Activated CD8-positive, alpha-beta memory T cell treated with anti-CD3 and anti-CD28 coated beads, Interleukin-2, amount 50 U/mL, for 24 hours (primary cell): ENCODE data around the gene DDAH1.
"Not testable (repeated sequence)": the region's sequence is repeated elsewhere in the genome, so short reads cannot be mapped to it uniquely, and the experiment has no call there.

ENCODE experiments used
- DNase-seq: peaks from one replicate; pipeline ENCODE4 v3.0.0-alpha.2; 2020; ENCODE audit errors: extremely low read depth

DDAH1 gene

DNA sequence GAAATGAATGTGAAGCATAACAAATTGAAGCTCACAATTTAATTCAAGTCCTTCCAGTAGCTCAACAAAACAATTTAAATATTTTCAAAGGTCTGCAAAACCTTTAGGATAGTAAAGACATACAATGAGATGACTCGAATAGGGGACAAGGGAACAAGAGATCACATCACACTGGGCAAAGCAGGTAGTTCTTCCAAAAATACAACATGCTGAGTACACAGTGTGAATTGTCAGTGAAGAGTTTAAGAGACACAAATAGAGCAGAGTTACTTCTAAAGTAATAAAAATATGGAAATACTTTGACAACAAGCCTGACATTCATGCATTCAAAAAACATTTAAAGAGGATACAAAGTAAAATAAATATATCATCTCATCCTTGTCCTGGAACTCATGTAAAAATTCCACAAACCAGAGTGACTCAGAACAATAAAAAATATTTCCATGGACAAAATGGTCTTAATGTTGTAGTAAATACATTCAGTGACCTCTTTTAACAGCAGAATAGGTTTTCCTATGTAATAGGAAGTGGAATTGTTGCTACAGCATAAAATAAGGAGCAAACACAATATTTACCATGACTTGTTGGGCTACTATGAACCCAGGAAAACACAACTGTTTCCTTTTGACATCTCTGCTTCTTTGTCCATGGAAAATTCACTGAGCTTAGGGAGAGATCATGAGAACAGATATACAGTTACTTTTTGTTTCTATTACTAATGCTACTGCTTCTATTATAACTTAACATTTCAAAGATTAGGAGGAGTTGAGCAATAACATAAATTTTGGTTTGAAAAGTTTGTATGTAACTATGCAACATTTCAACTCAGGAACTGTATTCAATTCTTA is 104.9 kb downstream of the DDAH1 start:
- DNase-seq = no peak

DNA sequence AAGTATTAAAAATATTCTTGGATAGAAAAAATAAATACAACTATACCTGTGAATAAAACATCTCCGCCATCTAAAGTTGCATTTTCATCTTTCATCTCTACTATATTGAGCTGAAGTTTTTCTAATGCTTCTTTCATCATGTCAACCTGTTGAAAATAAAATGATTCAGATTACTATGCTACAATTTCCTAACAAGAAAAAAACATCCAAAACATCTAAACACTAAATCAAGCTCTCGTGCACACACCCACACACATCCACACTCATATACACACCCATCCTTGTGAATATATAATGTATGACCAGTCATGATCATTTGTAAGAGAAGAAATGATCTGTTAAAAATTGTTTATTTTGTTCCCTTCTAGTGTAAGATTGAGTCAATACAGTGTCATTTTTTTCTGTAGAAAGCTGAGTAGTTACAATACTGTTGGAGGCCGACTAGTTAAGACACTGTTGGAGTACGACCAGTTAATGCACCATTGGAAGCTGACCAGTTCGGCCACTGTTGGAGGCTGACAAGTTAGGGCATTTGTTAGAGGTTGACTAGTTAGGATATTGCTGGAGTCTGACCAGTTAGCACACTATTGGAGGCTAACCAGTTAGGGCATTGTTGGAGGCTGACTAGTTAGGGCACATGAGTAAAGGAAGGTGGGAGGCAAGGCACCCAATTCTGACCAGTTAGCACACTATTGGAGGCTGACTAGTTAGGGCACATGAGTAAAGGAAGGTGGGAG is 106.1 kb downstream of the DDAH1 start:
- DNase-seq = no peak

DNA sequence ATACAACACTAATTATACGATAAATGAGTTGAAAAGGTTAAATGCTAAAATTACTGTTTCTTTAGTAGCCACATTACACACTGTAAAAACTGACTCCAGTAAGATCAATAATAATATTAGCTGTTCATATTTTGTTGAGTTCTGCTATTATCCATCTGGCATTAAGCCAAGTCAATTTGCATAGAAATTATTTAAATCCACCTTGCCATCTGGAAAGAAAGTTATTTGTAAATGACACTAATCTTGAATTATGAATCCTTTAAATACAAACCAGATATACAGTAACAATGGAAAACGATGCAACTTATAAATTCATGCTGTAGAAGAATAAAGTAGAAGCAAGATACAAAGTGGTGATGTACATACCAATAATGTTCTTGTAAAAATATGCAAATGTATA is 107.1 kb downstream of the DDAH1 start:
- DNase-seq = no peak

DNA sequence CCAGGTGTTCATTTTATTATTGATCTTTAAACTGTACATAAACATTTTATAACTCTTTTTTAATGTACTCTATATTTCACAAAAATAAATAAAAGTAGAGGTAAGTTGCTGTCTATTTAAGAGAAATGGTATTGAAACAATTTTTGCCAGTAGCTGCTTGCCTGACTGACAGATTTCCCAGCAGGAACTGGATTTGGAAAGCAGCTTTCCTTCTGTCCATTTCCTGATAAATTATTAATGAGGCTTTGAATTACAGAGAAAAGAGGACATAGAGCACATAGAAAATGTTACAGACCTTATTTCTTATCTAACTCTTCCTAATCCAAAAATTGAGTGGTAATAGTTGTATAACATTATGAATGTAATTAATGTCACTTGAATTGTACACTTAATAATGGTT is 108.8 kb downstream of the DDAH1 start:
- DNase-seq = no peak

DNA sequence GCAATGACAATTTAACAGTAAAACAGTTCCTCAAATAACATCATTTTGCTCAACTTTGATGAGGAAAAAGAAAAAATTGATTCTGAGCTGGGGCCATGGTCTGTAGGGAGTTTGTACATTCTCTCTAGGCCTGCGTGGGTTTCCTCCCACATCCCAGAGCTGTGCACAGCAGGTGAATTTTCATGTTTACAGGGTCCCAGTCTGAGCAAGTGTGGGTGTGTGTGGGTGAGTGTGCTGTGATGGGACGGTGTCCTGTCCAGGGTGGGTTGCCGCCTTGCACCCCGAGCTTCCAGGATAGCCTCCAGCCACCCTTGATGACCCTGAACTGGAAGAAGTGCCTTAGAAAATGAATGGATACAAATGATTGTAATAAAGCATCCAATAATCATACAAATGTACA is 112.9 kb downstream of the DDAH1 start:
- no peak for DNase-seq

DNA sequence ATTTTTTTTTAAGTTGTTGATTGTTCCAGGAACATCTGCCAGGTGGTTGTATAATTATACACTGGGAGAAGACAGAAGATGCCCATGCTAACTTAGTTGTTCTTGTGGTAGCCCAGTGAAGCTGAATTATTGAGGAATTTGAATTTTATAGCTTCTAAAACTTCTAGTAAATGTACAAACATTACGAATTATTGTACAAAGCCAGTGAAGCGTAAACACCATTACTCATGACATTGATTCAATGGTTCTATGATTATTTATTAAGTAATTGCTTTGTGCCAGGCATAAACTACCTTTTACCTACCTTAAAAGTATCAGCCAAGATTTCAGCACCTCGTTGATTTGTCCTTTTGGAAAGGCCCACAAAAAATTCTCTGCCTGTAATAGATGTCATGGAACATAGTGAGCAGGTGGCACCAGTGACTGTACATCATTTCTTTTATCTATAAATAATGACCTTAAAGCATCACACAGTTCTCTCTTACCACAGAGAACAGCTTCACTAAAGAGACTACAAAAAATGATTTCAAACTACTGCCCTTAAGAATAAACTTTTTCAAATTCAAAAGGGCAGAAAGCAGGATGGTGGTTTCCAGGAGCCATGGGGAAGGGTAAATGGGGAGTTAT is 113.6 kb downstream of the DDAH1 start:
- no peak for DNase-seq

DNA sequence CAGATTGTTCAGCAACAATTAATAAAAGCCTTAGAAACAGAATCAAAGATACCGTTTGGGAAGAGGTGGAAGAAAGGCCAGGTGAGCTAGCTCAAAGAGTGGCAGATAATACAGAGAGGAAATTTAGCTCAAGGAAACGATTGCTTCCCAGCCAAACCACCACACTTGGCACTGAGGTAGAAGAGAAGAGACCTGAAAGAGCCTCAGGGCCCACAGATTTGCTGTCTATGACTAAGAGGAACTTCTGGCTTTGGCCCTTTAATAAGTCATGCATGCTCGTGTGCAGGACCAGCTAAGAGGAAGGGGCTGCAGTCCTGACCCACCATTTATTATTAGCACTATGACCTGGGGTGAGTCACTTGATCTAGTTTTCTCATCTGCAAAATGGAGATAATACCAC is 115.7 kb downstream of the DDAH1 start:
- DNase-seq = no peak

DNA sequence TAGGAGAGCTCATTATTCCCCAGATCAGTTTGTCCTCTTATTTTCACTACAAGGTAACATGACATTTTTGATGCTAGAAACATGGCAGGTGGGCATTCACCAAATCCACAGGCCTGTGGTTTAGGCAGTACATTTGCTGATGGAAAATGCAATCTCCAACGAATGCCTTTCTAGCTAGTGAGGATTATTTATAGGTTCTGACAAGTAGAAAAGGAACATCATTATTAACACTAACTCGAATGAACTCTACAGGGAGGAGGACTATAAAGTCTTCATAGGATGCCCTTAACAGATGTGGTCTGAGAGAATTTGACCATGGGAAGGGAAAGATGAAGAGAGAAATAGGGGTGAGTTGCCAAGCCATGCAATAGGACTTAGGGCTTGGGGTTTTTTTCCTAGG is 117.1 kb downstream of the DDAH1 start:
- DNase-seq = no peak

DNA sequence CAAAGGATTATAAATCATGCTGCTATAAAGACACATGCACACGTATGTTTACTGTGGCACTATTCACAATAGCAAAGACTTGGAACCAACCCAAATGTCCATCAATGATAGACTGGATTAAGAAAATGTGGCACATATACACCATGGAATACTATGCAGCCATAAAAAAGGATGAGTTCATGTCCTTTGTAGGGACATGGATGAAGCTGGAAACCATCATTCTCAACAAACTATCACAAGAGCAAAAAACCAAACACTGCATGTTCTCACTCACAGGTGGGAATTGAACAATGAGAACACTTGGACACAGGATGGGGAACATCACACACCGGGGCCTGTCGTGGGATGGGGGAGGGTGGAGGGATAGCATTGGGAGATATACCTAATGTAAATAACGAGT is 117.7 kb downstream of the DDAH1 start:
- not testable (repeated sequence) for DNase-seq

DNA sequence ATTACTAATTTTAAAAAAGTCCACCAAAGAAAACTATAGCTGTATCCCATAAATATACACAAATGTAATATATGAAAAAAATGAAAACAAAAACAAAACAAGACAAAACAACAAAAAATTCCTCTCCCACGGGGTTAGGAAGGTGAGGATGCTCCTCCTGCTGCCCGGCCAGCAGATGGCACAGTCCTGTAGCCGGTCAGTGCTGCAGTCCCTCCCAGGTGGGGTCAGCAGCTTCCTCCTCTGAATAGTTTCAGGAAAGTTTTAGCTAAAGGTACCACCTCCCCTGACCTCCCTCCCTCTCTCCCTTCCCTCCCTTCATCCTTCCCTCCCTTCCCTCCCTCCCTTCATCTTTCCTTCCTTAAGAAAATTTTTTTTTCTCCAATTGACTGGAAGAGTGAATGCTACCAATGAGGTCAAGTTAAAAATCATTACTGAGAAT is 120.7 kb downstream of the DDAH1 start:
- DNase-seq = no peak

DNA sequence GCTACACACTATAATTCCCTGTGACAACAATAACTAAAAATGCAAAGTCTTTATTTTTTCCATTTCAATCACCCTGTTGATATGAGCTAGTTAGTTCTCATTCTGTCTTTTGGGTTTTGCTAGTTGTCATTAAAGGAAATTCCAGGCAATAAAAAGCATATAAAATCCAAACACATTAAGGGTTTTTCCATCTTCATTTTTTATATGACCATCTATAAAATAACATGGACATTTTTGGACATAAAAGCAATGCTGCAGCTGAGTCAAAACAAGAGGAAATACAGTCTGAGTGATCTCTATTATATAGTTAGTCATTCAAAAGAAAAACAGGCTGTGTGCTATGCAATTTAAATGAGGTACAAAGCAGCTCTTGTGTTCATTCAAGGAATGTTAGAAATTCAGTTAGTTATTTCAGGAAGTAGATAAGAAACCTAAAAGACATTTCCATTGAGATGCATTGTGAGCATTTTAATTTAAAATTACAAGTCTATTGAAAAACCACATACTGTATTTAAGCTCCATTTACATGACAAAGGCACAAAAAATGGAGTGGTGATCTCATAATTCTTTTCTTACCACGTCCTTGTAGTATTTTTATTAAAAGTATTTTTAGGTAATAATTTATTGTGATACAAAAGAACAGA is 121.2 kb downstream of the DDAH1 start:
- no peak for DNase-seq

DNA sequence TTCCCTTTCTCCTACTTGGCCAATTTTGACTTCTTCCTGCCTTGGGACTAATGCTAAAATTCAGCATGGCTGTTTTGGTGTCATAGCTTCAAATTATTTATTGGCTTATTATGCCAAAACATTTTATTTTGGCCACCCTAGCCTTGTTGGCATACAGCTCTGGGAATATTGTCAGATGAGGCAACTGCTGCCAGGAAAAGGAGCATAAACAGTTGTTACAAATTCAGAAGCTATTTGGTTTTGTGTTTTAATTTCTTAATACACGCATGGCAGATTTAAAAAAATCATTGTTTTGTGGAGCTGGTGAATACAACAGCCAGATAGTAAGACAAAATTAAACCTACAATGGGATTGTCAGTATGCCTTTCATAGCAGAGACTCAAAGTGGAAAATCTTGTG is 121.7 kb downstream of the DDAH1 start:
- DNase-seq = no peak

DNA sequence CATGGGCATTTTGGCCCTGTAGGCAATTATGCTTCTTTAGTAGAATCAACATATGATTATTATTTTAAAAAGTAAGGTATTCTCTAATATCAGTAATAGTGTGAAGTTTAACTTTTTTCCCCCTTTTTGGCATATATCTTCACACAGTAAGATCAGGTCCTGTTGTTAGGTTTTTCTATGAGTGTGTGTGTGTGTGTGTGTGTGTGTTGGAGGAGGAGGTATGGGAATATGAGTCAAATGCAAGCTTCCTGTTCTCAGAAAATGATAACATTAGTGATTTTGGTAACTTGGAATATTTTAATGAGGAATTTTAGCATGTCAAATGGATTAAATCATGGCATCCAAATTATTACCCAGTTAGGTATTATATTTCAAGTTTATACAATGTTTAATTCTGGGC is 122.8 kb downstream of the DDAH1 start:
- no peak for DNase-seq

DNA sequence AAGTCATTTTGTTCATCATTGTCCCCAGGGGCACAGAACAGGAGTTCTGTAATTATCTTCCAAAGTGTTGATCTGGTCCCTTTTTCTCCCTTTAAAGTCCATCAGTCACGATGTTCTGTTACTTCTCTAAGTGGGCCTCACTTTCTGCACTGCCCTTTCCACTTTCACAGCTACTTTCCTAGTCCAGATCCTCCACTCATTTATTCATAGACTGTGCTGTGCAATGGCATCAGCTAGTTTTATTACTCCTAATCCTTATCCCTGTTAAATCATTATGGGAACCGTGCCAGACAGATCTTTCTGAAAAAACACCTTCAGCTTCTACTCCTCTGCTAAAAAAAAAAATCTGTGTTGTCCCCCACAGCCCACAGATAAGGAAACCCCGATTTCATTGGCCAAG is 124.5 kb downstream of the DDAH1 start:
- DNase-seq = no peak

DNA sequence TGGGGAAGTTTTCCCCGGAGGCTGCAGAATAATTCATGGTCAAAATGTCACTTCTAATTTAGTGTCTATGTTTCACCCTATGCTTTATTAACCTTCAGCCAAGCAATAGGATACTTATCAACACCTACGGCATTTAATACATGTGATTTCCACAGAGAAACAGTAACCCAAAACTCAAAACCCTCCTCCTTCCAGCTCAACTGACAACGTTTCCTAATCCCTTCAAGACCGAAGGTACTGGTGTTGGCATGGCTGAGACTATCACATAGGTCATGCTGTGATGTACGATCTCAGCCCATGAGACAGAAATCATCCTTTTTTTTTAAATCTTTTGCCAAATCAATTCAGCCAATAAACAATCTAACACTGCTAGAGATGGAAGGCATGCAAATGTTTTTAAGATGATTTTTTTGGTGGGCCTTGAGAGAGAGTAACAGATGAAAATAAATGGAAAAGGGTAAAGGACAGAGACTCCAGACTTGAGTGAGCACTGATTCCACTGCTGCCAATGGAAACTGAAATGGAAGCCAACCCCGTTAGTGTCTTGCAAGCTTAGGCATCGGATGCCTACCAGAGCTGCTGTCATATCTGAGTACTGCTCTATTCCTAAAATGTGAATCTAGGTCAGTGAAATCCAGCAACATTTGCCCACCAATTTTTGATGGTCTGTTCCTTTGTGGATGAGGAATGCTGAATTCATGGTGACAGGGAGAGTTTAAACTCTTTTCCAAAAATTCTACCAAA is 125.1 kb downstream of the DDAH1 start:
- DNase-seq = no peak

DNA sequence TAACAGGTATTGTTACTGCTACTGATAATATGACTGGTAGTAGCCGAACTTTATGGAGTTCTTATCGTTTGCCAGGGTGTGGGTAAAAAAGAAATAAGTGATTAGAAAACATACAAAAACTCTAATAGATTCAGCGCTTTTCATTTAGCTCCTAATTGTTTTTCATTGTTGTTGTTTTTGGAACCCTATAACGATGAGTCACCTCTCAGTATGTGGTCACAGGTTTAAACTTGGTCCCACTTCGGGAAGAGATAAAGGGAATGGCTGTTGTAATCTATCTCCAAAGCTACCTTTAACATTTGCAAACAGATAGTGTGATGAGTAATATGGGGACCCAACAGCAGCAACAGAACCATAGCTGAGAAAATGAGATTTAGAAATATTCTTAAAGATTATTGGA is 125.9 kb downstream of the DDAH1 start:
- no peak for DNase-seq

DNA sequence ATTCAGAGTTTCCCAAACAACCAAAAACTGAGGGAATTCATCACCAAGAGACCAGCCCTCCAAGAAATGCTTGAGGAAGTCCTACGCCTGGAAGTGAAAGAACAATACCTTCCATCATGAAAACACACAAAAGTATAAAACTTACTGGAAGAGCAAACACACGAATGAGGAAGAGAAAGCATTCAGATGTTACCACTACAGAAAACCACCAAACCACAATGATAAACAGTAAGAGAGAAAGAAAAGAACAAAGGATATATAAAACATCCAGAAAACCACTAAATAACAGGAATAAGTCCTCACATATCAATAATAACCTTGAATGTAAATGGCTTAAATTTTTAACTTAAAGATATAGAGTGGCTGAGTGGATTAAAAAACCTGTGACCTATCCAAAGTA is 130.0 kb downstream of the DDAH1 start:
- no peak for DNase-seq

DNA sequence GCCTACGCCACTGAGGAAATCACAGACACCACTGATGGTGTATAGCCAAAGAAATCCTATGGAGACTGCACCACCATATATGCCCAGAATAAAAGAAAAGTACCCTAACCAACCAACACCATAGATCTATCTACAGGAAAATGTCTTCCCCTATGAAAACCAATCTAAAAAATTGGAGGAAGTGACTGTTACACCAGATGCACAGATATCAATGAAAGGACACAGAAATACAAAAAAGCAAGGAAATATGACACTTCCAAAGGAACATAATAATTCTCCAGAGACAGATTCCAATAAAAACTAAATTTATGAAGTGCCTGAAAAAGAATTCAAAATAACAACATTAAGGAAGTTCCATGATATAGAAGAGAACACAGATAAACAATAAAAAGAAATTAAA is 131.8 kb downstream of the DDAH1 start:
- no peak for DNase-seq

DNA sequence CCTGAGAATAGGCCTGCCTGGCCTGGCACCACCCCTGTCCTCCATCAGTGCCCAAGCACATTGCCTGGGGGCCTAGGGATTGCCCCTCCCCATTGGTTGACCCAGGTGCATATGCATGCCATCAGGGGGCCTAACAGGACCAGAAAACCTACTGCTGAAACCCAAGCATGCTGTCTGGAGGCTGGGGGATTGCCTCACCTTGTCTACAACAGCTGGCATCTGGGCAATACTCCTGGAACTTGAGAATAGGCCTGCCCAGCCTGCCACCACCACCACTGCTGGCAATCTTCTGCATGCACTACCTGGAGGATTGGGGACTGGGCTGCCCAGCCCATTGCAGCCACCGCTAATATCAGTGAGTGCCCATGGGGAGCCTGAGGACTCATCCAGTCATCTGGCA is 132.4 kb downstream of the DDAH1 start:
- DNase-seq = no peak

DNA sequence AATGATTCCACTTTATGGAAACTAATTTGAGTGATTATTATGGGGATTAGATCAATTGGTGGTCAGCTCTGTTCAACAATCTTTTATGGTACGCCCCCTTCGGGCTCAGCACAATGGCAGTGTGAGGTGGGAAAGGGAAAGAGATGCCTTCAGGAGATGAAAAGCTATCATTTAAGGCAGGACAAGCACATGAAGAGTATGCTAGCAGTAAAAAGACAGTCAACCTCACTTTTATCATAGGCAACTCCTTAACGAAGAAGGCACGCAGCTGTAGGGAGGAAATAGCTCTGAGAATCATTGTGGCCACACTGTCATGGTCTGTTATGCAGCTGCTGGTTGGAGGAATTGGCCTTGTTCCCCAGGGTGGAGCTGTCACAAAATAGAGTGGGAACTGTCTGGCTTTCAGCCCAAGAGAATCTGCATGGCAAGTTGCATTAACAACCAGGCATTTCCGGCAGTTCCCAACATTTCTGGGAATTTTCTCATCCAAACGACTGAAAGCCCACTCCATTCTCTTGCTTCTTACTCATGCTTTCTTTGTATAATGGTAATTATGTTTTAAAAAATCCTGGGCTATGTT is 134.2 kb downstream of the DDAH1 start:
- no peak for DNase-seq

DNA sequence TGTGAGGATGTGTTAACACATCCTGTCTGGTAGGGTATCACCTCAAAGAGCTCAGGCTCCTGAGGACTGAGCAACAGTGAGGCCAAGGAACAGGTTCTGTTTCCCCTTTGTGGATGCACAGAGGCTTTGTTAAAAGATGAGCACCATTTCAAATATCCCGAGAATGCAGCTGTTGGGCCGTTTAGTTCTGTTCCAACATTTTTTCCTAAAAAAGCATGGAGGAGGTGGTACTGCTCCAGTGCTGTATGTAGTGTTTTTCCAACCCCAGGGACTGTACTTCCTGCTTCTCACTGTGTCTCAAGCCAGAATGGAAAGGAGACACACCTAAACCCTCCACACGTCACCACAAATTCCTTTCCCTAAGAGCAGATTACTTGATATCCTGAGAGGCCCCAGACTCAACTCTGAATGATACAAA is 134.7 kb downstream of the DDAH1 start:
- DNase-seq = no peak
